HG03280 (cell line): Measurements from ENCODE around the gene TSNAX.
A peak's percentile ranks its signal among the peaks of the same experiment; 100 is the strongest.

Source experiments
- ATAC-seq: cut with Tn5 transposase; IDR thresholded peaks from one replicate; pipeline ENCODE4 v1.9.1; 2021; ENCODE audit warnings: mild to moderate bottlenecking, moderate library complexity; ENCODE audit not compliant: unreplicated experiment

TSNAX gene

GRCh38 chr1:231518485-231519034 lies 9.9 kb upstream of the TSNAX start:
- ATAC-seq = no peak

DNA sequence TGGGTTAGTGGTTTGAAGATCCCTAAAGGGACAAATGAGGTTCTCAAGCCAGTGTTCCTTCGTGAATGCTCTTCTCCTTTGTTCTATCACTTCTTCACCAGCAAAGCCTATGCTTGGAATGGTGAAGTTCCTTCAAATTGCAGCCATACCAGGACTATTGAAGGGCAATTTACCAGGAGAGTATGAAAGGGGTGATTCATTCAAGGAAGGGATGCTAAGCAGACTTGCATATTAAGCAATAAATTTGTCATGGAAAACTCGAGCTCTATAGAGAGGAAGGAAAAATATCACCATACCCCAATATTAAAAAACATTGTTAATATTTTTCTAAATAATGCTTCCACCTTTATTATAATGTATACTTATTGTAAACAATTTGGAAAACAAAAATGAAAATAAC lies 9.3 kb upstream of the TSNAX start:
- ATAC-seq = no peak

DNA sequence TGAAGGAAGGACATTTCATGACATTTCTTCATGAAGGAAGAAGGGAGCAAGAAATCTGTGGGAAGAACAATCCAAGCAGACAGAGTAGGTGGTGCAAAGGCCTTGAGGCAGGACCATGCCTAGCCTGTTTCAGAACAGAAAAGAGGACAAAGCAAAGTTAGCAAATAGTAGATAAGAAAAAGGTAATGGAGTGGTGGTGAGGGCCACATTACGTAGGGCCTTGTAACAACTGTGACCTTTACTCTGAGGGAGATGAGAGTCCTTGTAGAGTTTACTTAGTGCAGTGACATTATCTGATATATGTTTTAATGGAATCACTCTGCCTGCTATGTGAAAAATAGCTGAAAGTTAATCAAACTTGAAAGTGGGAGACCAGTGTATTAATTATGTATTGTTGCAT lies 6.4 kb upstream of the TSNAX start:
- ATAC-seq = no peak

GRCh38 chr1:231522931-231523642 lies 5.4 kb upstream of the TSNAX start:
- no peak for ATAC-seq

DNA sequence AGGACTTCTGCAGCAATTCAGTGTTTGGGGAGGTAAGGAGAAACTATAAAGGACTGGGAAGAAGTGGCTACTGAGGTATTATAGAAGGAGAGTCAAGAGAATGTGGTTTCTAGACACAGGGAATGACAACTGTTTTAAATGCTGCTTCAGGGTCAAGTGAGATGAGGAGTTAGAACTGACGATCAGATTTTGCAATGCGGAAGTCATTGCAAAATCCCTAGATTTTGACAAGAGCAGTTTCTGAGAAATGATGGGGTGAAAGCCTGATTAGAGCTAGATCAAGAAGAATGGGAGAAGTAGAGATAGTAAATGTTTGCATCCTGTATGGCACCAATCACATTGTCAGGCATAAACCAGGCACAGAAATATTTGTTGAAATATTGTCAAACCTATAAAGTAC lies 4.7 kb upstream of the TSNAX start:
- no peak for ATAC-seq

- no peak for ATAC-seq
Measured at GRCh38 chr1:231526536-231526935, 1.9 kb upstream of the TSNAX start.

DNA sequence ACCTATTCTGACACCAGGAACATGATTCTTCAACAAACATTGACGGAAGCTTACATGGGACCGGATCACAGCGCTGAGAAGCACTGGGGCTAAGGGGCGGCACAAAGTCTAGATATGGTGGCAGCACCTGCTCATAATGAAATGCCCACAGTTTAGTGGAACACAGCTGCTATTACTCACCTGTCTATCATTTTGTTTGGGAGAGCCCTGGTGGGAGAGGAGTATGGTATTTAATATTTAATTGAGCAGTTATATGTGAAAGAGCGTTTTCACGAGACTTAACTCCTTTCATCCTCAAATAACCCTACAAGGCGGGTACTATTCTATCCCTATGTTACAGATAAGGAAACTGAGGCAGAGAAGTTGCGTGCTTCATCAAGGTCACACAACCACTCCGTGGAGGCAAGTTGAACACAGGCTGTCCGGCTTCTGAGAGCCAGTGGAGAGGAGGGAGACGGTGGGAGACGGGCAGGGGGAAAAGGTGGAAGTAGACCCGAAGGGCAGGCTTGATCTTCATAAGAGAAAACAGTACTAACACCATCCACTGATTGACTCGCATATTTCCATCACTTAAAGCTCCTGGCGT lies 790 bp upstream of the TSNAX start:
- ATAC-seq = peak; percentile 17

- ATAC-seq = no peak
Measured at GRCh38 chr1:231533240-231533639, 4.8 kb downstream of the TSNAX start.

DNA sequence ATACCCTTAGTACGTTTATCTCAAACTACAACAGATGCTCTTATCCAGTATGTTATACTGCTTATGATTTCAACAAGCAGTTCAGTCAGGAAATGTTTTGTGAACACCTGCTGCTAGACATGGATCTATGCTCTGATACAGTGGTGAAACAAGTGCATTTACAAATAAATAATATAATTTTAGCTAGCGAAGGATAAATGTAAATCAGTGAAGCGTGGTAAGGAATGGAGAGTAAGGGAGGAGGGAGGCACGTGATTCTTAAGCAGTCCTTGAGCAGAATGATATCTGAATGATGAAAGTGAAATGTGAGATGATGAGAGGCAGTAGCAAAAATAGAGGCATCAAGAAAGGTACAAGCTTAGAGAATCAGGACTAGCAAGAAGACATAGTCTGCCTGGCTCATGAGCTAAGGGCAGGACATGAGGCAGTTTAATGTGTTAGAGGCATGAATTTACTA lies 6.3 kb downstream of the TSNAX start:
- no peak for ATAC-seq

GRCh38 chr1:231536099-231536498 lies 7.6 kb downstream of the TSNAX start:
- ATAC-seq = no peak

DNA sequence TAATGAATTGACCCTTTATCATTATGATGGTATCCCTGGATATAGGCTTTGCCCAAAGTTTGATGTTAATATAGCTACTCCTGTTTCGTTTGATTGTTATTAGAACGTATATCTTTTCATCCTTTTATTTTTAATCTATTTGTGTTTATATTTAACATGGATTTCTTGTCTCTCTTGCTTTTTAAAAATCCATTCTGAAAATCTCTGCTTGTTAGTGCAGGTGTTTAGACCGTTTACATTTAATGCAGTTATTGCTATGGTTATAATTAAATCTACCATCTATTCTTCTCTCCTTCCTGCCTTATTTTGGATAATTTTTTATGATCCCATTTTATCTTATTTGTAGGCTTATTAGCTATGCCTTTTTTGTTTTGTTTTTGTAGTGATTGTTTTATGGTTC lies 12.4 kb downstream of the TSNAX start:
- no peak for ATAC-seq

DNA sequence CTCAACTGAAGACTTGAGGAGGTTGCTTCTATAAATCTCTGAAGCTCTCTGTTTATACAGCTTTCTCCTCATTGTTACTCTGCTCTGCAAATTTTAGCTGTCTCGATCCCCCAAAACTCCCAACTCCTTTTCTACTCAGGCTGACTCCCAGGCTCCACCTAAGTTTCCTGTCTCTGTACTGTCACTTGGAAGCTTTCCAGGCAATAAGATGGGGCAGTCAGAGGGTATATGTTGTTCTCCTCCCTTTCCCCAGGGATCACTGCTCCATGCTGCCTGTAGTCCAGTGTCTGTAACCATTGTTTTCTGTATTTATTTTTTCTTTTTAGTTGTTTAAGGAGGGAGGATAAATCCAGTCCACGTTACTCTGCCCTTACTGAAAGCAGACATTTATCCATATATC lies 13.4 kb downstream of the TSNAX start:
- no peak for ATAC-seq

- ATAC-seq = no peak
Measured at GRCh38 chr1:231544943-231545592, 16.6 kb downstream of the TSNAX start.

DNA sequence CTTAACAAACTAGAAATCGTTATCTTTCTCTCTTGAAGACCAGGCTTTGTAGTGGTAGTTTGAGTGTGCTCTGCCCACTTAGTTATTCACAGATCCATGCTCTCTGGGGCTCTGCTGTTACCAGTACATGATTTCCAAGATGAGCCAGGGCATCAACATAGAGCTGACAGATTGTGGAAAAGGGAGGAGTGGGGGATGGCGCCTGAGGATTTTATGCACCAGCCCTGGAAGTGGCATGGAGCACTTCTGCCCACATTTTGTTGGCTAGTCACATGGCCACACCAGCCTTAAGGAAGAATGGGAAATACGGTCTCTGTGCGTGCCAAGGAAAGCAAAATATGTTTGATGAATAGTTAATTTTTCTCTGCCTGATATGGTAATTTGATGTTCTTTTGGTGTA lies 18.2 kb downstream of the TSNAX start:
- no peak for ATAC-seq

DNA sequence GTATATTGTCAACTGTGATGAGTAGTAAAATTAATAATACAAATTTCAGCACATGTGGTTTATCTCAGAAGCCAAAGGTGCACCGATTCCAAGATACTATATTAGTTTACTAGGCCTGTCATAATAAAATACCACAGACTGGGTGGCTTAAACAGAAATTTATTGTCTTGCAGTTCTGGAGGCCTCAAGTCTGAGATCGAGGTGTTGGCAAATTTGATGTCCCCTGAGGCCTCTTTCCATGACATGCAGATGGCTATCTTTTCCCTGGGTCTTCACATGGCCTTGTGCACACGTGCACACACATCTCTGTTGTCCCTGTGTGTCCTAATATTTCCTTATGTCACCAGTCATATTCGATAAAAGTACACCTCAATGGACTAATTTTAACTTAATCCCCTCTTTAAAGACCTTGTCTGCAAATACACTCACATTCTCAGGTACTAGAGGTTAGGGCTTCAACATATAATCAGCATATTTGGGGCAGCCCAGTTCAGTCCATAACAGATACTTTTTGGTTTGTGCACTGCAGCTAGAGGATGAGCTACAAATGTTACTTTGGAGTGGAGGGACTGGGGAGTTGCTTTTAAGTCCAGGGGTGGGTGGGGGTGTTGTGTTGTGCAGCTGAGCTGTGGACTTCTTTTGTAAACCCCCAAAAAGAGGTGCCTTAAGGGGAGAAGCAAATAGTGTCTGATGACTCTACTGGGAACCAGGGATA lies 21.4 kb downstream of the TSNAX start:
- ATAC-seq = no peak

GRCh38 chr1:231550448-231550781 lies 21.9 kb downstream of the TSNAX start:
- no peak for ATAC-seq

- ATAC-seq = no peak
Measured at GRCh38 chr1:231553320-231553719, 24.9 kb downstream of the TSNAX start.

DNA sequence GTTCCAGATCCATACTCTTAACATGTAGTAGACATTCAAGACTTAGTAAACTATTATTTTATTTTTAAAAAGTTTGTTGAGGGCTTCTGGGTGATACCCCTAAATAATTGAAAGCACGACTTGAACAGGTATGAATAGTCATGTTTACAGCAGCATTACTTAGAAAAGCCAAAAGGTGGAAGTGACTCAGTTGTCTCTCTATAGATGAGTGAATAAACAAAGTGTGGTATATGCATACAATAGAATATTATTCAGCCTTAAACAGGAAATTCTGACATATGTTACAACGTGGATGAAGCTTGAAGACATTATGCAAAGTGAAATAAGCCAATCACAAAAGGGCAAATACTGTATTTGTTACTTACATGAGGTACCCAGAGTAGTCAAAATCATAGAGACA lies 26.5 kb downstream of the TSNAX start:
- no peak for ATAC-seq

DNA sequence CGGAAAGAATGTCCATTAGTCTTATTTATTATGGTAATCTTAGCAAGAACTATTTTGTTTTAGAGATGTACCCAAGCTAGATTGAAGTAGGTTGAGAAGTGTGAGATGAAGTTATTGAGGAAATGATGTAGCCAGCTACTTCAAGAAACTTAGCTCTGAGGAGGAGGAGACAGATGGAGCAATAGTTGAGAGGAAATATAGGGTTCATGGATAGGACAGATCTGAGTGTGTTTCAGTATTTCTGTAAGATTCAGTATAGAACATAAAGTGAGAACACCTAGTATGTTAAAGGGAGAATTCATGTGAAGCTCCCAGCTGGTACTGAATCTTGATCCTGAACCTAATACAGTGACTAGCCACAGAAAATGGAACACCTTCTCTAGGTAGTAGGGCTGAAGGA lies 28.9 kb downstream of the TSNAX start:
- no peak for ATAC-seq

DNA sequence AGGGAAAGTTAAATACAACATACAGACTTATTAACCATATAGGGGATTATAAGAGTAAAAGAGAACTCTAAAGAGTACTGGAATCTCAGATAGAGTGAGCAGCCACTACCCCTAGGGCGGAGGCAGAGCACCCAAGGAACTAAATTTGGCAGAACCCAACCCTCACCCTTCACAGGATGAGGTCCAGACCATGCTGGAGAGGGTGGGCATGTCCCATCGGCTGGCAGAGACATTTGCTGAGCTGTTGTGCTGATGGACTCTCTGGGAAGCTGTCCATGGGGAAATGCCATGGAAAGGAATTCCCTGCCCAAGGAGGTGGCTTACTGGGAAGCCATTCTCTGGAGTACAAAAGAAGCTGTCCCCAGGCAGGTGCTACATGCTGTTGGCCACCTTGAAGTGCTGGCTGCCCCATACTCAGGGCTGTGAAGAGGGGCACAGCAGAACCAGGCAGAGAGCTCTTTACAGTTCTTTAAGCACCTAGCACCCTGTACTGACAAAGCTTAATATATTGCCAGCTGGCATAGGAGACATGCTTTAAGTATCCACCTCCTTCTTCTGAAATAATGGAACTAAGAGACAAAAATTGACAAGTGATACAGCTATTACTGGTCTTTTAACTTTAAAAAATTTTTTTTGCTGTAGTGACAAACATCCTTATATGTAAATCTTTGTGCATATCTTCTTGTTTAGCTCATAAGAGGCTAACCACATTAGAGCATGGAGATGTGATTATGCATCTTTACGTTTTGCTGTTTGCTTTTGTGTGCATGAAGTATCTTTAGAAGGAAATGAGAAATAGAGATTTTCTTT lies 29.6 kb downstream of the TSNAX start:
- no peak for ATAC-seq

DNA sequence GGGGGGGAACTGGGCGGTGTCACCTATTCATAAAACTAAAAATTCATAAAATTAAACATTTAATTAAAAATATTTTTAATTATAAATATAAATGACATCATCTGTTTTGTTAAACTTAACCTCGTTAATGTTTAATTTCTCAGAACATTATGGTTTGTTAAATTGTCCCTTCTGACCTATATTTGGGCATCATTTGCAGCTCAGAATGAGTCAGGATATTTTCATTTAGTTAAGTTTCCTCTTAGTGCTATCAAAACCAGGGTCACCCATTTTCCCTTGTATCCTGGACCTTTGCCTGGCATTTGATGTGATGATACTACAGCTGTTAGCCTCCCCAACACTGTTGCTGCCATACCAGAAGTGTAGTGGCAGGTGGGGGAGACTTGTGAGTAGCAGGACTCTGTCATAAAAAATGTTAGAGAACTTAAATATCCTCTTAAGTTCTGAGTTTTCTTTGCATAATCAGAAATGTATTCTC lies 30.3 kb downstream of the TSNAX start:
- ATAC-seq = no peak
